GM18505 (cell line): Measurements from ENCODE around the gene P3H4.

Experiments used
- ATAC-seq: cut with Tn5 transposase; IDR thresholded peaks from one replicate; pipeline ENCODE4 v1.9.1; 2021; ENCODE audit not compliant: unreplicated experiment
- POLR2A ChIP-seq: IDR thresholded peaks from 4 replicates; pipeline ENCODE4 v1.6.1; 2011; ENCODE audit warnings: borderline replicate concordance; ENCODE audit not compliant: insufficient read depth, insufficient read length; ENCODE audit errors: extremely low read depth

The P3H4 gene

GRCh38 chr17:41773731-41774193 lies 38.0 kb downstream of the P3H4 start:
- ATAC-seq, result no peak

DNA sequence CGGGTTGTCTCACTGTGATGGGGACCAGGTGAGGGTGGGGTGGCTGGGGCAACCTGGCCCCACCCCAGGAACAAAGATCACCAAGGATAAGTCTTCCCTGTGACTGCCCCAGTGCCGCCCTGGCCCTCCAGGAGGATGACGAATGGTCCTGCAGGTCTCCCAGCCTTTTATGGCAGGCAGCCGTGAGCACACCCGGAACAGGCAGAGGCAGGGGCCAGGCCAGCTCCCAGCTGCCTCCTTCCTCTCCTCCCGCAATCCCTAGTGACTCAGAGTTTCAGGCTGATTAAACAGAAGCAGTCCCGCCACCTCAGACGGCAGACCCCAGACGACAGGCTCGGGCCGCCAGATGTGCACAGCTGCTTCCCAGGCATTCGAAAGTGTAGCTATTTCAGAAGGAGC lies 38.6 kb downstream of the P3H4 start:
- no peak for TF ChIP-seq POLR2A
- ATAC-seq, result no peak

More at GRCh38 chr17:41773731-41774193, 38.0 kb downstream of the P3H4 start:
- TF ChIP-seq POLR2A, result no peak

DNA sequence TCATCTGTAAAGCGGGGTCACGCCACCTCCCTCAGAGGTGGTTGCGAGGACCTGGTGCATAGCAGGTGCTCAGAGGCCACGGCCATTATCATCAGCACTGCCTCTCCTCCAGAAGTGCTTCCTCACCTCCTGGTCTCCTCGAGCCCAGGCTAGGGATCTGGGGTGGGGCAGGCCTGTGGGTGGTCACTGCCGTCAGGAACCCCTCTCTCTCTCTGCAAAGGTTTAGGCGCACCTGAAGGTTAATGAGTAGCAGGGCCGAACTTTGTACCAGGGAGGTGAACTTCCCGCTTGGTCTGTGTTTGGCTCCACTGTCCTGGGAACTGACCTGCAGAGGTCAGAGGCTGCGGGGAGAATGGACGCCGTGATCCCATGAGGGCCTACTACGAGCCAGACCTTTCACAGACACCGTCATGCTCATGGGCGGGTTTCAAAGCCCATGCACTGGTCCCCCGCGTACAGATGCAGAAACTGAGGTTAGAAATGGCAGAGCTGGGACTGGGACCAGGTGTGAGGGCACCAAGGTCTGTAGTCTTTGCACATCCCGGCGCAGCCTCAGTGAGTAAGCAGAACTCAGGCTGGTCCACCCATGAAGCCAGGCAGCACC lies 39.1 kb downstream of the P3H4 start:
- no peak for TF ChIP-seq POLR2A
- no peak for ATAC-seq

DNA sequence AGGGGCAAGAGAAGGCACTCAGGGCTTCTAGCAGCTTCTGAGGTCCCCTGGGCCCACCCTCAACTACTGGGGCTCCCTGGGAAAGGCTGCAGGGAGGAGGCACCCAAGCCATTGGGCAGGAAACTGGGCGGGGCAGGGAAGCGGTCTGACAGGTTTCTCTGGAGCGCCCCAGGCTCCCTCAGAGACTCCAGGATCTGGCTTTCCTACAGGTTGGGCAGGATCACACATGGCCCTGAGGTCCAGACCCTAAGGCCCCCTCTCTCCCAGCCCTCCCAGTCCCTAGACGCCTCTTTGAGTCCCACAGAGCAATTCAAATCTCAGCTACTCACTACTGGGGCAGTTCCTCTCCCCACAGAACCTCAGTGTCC lies 39.5 kb downstream of the P3H4 start:
- no peak for ATAC-seq
- no peak for TF ChIP-seq POLR2A

- no peak for ATAC-seq
- TF ChIP-seq POLR2A, result no peak
These were observed 40.2 kb downstream of the P3H4 start for GRCh38 chr17:41771389-41772206.

DNA sequence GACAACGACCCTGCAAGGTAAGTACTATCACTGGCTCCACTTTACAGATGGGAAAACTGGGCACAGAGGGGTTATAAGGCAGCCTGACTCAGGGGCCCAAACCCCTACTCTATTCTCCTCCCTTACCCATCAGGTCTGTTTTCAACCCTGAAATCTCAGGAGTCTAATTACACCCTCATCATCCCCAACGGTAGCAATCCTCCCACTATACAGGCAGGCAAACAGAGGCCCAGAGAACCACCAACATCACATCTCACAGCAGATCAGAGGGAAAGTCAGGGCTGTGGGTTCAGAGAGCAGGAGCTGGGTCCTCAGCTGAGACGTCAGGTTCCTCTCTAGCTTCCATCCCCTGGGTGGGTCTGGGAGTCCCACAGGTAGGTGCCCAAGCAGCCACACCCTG lies 41.8 kb downstream of the P3H4 start:
- ATAC-seq, result no peak
- TF ChIP-seq POLR2A, result no peak

DNA sequence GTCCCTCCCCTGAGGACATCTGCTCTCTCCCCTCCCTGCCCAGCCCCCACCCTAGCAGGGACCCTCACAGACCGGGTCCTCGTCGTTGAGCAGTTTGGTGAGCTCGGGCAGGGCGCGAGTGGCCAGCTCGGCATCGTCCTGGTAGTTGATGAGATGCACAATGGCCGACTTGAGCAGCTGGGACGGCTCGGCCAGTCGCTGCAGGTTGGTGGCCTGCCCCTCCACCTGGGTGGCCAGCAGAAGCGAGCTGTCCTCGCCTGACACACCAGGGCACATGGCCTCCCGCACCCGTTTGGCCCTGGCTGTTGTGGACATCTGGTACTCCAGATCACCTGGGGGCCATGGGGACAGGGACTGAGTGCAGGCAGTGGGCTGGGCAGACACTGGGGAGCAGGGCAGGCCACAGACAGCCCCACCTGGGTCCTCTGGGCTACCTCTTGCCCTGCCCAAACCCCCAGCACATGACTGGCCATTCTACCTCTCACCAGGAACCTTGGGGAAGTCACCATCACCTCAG lies 42.3 kb downstream of the P3H4 start:
- TF ChIP-seq POLR2A, result no peak
- no peak for ATAC-seq

DNA sequence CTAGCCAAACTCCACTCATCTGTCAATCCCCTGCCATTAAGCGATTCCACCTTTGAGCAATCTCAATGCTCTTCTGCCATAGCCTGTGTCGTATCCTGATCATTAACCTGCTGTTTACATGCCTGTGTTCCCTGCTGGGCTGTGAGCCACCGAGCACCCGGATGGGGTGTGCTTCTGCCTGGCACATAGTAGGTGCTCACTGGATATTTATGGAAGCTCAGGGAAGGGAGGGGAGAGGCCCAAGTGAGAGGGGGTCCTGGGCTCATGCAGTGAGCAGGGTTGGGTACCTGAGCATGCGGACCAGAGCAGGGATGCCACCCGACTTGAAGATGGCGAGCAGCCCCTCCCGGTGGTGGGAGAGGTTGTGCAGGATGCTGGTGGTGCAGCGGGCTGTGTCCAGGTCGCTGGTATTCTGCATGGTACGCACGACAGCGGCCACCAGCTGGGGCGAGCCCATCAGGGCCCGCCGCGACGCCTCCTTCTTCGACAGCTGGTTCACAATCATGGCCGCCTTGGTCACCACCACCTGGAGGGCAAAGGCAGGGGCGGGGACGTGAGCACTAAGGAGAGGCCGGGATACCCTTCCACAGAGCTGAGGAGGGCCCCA lies 43.0 kb downstream of the P3H4 start:
- ATAC-seq, result no peak

DNA sequence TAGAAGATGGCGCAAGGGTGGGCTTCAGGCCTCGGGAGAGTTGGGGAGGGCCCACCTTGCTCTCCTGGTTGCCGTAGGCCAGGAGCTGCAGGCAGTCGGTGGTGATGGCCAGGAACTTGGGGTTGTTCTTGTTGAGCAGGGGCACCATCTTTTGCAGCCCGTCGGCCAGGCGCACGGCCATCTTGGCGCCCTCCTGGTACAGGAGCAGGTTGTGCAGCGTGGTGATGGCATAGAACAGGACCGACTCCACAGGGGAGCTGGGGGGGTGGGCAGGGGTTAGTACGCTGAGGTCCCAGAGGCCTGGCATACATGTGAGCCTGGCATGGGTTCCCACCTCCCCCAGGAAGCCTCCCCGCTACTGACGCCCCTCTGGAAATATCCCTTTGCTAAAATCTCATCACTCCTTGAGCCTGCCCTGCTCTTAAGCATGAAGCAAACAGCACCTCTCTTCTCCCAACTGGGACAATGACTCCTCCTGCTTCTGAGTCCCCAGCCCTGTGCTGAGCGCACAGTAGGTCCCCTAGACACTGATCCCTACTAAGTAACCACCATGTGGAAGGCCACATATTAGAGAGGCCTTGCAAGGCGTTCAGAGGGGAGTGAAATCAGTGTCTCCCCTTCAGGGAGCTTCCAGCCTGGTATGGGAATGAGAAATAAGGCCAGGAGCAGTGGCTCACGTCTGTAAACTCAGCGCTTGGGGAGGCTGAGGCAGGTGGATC lies 44.3 kb downstream of the P3H4 start:
- no peak for ATAC-seq
- TF ChIP-seq POLR2A, result no peak

More for the DNA sequence above, 43.0 kb downstream of the P3H4 start:
- TF ChIP-seq POLR2A, result no peak

DNA sequence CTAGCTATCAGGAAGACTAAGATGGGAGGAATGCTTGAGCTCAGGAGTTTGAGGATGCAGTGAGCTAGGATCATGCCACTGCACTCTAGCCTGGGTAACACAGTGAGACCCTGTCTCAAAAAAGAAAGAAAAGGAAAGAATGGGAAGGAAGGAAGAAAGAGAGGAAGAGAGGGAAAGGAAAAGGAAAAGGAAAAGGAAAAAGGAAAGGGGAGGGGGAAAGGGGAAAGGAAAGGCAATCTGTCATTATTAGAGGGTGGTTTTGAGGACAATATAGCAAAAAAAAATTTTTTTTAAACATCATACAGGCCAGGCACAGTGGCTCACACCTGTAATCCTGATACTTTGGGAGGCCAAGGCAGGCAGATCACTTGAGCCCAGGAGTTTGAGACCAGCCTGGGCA lies 45.6 kb downstream of the P3H4 start:
- TF ChIP-seq POLR2A, result no peak
- ATAC-seq, result no peak

DNA sequence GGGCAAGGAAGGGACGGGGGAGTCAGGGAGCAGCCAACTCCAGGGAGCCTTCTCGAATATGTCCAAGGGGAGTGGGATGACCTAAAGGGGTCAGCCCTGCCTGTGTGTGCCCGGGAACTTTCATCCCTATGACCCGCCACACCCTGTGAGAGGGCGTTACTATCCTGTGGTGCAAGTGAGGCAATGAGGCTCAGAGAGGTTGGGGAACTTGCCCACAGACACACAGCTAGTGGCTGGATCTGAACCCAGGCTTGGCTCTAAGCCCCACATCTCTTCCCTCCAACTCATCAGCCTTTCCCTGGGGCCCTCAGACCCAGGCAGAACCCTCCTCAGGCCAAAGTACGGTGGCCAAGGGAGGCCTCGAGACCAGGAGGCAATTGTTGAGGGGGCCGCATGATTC lies 48.4 kb downstream of the P3H4 start:
- no peak for TF ChIP-seq POLR2A
- ATAC-seq, result no peak

DNA sequence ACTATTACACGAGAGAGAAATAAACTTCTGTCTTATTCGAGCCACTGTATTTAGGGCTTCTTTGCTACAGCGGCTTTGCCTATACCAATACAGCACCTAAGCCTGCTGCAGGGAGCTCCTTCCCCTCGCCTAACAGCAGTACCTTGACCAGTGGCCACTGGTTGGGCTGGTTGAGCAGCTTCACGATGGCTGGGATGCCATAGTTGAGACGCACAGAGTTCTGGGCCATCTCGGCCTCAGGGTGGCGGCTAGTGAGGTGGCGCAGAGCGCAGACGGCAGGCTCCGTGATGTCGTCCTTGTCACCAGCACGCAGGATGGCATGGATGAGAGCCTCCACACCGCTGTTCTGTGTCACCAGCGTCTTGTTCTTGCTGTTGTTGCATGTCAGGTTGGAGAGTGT lies 48.9 kb downstream of the P3H4 start:
- no peak for ATAC-seq
- no peak for TF ChIP-seq POLR2A

GRCh38 chr17:41762391-41762790 lies 49.4 kb downstream of the P3H4 start:
- no peak for ATAC-seq
- no peak for TF ChIP-seq POLR2A

DNA sequence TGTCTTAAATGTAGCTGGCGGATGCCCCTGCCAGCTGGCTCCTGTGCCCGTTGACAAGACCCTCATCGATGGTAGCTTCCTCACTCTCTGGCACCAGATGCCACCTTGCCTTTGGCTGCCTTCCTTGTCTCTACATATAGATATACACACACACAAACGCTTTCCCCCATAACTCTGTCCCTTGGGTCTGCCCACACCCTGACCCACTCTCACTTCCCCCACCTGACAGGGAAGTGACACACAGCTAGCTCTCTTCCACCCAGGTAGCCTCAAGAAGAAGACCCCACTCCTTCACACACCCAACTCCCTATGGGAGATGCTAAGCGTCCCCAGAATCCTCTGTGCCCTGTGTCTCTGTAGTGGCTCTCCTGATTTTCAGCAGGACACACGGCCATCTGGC lies 50.9 kb downstream of the P3H4 start:
- ATAC-seq, result no peak
- no peak for TF ChIP-seq POLR2A

- TF ChIP-seq POLR2A, result no peak
- no peak for ATAC-seq
These were observed 53.1 kb downstream of the P3H4 start for GRCh38 chr17:41758601-41759000.
